HG02943 (cell line): ENCODE results near the gene KDM5B.
"Not testable (repeated sequence)": the region's sequence is repeated elsewhere in the genome, so short reads cannot be mapped to it uniquely, and the experiment has no call there.

Experiments
- ATAC-seq: cut with Tn5 transposase; IDR thresholded peaks from one replicate; pipeline ENCODE4 v1.9.1; 2021; ENCODE audit warnings: mild to moderate bottlenecking, low read depth, moderate library complexity; ENCODE audit not compliant: unreplicated experiment

Gene KDM5B

DNA sequence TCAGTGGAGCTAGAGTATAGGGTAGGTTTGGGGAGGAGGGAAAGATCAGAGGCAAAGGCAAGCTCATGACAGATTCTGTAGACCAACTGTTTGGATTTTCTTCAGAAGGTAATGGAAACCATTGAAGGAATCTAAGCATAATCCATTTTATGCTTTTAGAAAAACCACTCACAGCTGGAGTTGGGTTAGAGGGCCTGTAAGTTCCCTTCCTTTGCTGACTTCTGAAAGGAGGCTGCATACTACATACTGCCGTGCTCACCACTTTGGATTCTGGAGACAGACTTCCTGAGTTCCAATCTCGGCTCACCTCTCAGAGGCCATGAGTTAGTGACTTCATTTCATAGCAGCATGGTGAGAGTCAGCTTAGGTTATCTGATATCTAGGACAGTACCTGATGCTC is 91.6 kb downstream of the KDM5B start:
- ATAC-seq, result no peak

GRCh38 chr1:202714202-202714601 is 94.0 kb downstream of the KDM5B start:
- ATAC-seq, result not testable (repeated sequence)

DNA sequence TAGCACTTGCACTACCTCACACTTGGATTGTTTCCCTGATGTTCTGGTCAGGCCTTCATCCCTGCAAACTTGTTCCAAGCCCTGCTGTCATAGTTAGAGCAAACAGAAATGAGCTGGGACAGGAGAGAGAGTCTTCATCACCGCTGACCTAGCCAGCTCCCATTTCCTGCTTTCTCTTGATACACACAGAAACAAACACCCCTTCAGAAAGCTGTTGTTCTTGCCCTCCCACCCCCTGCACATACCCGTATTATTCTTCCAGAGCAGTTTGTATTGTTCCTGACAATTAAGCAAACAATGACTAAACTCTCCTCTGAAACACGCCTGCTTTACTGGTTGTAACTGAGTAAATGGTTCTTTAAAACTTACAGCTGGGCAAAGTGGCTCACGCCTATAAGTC is 95.1 kb downstream of the KDM5B start:
- ATAC-seq, result no peak

- ATAC-seq, result no peak
These were observed 96.1 kb downstream of the KDM5B start for GRCh38 chr1:202711949-202712635.

DNA sequence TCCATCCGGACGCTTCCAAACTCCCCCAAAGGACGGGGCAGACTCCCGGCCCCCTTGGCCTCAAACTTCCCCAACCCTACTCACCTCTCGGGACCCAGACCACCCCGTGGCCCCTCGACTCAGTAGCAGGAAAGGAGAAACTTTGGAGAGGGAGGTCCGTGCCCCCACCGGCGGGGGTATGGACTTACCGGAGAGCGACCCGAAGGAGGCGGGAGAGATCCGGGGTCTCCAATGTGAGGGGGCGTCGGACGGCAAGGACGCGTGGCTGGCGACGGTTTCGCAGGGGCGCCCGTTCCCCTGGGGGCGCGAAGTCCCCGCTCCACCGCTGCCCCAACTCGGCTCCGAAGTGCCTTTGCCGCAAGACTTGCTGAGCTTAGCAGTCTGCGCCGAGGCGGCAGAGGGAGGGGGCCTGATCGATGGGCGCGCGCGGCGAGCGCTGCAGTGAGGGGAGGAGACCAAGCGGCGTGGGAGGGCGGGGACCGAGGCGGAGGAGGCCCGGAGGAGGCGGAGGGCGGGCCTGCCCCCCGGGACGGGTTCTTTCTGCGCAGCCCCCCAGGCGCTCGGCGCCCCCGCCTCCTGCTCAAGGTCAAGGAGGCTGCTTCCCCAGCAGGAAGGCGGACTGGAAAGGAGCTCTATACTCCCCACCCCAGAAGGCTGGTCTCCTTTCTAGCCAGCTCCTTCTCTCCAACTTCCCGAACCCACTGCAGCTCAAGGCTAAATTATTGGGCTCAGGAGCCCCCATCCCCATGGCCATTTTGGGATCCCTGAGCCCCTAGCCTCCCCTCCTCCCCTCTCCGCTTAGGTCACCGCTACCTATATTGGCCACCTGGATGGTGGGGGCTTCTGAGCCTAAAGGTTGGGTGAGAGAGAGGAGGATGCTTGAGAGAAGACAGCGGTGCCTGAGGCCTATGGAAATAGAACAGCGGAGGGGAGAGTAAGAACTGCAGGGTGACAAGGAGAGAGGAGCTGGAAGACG is 97.9 kb downstream of the KDM5B start, which contains the start of gene SYT2:
Gene SYT2 (minus strand): TSS at position 385 of the 976 bp plus-strand sequence. CDS start 104,682 bp downstream, outside the sequence.
- no peak for ATAC-seq

DNA sequence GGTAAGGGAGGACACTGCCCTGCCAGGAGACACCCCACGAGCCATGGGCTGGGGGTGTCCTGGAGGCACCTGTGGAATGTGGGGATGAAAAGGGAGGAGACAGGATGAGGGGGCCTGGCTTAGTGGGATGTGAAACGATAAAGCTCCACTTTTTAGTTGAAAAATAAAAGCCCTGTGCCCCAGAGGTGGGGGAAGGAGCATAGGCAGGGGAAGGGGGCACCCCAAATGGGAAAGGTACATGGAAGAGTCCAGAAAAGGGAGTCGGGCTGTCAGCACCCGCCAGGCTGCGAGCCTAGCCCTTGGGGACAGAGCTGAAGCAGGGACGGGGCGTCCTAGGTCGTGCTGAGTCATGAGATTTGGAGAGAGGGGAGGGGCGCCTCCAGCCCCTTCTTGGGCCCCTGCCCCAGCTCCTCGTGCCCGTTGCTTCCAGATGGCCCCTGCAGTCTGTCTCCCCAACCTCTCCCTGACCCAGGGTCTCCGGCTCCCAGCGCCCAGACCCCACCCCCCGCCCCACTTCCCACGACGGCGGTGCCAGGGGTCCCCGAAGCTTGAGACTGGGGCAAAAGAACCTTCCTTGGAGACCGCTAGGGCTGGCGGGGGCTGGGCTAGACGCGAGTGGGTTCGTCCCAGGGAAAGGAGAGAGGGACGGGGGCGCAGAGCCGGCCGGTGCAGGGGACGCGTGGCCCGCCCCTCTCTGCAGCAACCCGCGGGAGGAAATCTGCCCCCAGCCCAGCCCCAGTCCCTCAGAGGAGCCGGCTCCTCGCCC is 98.8 kb downstream of the KDM5B start:
- ATAC-seq, result no peak

DNA sequence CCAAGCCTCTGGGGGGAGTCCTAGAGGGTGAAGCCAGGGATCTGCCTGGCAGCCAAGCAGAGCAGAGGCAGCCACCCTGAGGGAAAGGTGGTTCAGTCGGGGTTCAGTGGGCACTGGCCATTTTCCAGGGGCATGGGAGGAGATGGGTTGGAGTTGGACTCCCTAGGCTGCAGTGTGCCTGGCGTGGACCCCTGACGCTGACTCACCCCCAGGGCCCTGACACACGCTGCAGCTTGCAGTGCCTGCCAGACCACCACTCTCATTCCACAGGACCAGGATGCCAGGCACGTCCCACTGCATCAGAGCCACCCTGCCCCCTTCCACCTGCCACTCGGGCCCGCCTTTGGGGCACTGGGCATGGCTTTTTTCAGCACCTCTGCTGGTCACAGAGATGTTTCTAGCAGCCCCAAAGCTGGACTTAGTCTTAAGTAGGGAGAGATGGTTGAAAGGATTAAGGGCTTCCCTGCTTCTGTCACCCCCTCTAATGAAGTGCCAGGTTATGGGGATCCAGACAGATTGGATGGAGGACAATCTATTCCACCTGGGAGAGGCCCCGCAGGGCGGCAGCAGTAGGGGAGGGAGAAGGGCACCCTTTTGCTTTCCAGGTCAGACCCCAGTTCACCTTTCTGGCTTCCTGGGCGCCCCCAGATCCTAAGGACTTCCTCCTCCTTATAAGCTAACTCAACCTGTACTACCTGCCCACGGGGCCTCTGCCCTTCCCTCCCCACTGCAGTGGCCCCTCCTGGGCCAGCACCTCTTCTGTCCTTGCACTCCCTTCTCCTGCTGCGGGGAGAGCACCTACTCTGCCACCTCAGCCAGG is 99.6 kb downstream of the KDM5B start:
- no peak for ATAC-seq

DNA sequence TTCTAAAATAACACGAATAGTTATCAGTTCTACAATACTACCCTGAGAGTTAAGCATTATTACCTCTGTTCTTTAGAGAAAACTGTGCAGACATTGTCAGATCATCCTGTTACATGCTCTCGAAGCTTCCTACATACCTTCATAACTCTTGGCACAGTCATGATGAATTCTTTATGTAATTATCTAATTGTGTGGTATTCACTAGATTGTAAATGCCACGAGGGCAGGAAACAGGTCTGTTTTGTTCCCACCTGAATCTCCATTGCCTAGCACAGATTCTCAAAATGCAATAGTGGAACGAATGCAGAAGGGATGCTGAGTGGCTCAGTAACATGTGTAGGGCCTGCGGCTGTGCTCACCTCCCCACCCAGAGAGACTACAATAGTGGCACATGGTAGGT is 101.4 kb downstream of the KDM5B start:
- no peak for ATAC-seq

GRCh38 chr1:202704601-202705000 is 103.6 kb downstream of the KDM5B start:
- ATAC-seq, result no peak

- ATAC-seq, result no peak
These were observed 105.0 kb downstream of the KDM5B start for GRCh38 chr1:202703191-202703590.

DNA sequence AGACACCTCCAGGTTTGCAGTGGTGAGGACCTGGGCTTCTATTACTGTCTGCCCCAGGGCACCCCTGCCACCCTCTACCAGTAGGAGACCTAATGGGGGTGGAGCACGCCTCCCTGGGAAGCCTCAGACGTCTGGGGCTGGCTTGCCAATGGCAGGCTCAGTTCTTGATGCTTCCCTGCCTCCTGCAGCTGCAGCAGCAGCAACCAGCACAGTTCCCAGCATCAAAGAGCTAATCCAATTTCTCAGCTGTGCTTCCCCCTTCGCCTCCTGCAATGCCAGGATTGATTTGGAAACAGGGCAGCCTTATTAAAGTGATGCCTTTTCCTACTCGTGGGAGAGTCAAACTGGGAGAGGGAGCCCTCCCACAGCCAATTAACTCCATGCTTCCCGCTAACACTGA is 106.1 kb downstream of the KDM5B start:
- ATAC-seq, result no peak

GRCh38 chr1:202701200-202701599 is 107.0 kb downstream of the KDM5B start:
- ATAC-seq, result no peak

- no peak for ATAC-seq
These were observed 108.2 kb downstream of the KDM5B start for GRCh38 chr1:202700061-202700460.

DNA sequence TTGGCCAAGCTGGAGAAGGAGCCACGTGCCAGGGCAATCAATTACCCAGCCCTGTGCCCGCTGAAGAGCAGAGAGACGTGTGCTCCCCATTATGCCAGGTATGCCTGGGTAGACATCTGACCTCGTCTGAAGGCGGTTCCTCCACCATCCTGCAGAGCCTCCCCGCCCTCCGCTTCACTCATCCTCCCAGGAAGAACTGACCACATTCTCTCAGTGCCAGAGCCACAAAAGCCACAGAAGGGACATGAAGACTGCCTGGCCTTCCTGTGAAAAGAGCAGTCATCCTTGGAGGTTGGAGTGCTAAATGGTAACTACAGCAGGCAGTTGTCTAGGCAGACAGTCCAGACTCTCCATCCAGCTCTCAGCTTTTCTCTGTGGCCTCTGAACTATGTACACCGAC is 109.9 kb downstream of the KDM5B start:
- ATAC-seq, result no peak

DNA sequence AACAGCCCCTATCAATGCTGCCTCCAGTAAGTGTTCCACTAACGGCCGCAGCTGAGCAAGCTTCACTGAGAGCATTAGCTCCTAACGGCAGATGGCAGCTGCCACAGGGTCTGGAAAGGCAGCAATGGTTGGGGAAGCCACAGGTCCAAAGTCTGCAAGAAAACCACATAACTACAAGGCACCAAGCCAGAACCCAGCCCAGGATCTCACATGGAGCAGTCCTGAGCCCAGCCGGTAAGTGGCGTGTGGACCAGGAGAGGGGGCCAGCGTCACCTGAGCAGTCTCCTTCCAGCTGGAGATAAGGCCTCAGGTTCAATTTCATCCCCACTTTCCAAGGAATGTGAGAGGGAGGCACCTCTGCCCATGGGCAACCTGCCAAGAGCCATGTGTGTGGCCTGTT is 111.2 kb downstream of the KDM5B start:
- ATAC-seq, result no peak

GRCh38 chr1:202694314-202694713 is 113.9 kb downstream of the KDM5B start:
- ATAC-seq, result no peak

- no peak for ATAC-seq
These were observed 115.2 kb downstream of the KDM5B start for GRCh38 chr1:202692959-202693555.

GRCh38 chr1:202691816-202692215 is 116.4 kb downstream of the KDM5B start:
- ATAC-seq, result no peak

DNA sequence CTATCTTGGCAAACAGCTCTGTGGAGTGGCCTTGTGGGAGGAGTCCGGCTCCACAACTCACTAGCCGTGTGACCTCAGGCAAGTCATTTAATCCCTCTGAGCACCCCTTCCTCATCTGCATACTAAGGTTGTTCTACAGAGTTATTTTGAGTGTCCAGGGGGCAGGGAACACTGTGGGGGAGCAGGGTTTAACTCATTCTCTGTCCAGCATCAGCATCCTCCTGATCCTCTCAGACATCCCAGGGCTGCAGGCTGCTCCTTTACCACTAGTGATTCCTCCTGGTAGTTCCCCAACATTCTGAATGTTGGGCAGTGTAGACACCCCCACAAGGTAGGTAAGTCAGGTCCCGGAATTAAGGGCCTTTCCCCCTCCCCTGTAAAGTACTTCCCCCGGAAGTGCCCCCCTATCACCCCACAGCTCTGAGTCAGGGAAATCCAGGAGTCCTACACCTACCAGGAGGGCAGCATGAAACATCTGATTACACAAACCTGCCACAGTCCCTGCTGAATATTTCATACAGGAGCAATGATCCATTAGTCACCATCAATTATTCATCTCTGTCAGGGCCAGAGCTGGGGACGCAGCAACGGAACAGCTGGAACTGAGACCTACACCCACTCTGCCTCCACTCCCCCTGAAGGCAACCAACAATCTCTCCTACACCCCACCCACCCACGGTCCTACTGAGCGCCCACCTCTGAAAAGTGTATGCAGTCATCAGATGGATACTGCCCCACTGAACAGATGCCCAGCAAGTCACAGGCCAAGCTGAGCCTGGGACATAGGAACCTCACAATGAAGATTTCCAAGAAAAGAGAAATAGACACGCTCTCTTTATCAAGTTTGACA is 118.5 kb downstream of the KDM5B start:
- ATAC-seq, result no peak
